BLaER1 (cell line): ENCODE data around the gene IRF3.
"Not testable (repeated sequence)": the region's sequence is repeated elsewhere in the genome, so short reads cannot be mapped to it uniquely, and the experiment has no call there.

Source experiments
- H3K27ac ChIP-seq: shearing (Covaris generic); formaldehyde crosslinking; 2 replicates; pipeline ENCODE4 v1.8.1; 2022
- H3K27me3 ChIP-seq: shearing (Covaris generic); formaldehyde crosslinking; 2 replicates; pipeline ENCODE4 v1.8.1; 2022
- H3K36me3 ChIP-seq: shearing (Covaris generic); formaldehyde crosslinking; 2 replicates; pipeline ENCODE4 v1.8.1; 2022
- H3K4me1 ChIP-seq: shearing (Covaris generic); formaldehyde crosslinking; 2 replicates; pipeline ENCODE4 v1.8.1; 2022
- H3K4me2 ChIP-seq: shearing (Covaris generic); formaldehyde crosslinking; 2 replicates; pipeline ENCODE4 v1.8.1; 2022
- H3K4me3 ChIP-seq: shearing (Covaris generic); formaldehyde crosslinking; 2 replicates; pipeline ENCODE4 v1.8.1; 2022
- H3K9ac ChIP-seq: shearing (Covaris generic); formaldehyde crosslinking; 2 replicates; pipeline ENCODE4 v1.8.1; 2022
- H3K9me3 ChIP-seq: shearing (Covaris generic); formaldehyde crosslinking; 2 replicates; pipeline ENCODE4 v1.8.1; 2022
- H4K20me1 ChIP-seq: shearing (Covaris generic); formaldehyde crosslinking; 2 replicates; pipeline ENCODE4 v1.8.1; 2022
- Cebpa-rat ChIP-seq: shearing (Covaris generic); IDR thresholded peaks from 2 replicates; pipeline ENCODE4 v1.8.1; 2022

Gene IRF3

DNA sequence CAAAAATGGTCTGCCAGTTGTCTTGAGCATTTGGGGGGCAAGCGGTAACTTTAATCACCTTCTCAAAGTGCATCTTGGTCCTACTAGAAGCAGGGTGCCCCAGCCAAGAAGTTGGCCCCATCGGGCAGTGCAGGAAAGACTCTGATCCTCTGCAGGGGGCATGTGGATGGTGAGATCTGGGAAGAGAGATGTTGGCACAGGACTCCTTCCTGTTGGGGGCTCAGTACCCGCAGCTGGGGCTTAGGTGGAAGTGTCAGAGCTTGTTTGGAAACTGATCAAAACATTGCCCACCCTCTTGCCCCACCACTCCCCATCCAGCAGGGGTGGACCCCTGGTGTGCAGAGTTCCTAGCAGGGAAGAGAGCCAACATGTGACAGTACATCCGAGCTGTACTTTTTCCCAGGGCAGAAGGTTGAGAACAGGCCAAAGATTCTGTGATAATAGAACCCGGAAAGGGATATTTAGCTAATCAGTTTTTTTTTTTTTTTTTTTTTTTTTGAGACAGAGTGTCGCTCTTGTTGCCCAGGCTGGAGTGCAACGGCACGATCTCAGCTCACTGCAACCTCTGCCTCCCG, 34.6 kb downstream of the IRF3 start:
- no peaks in the 10 kb centered on the region for H3K27me3 ChIP-seq
- TF ChIP-seq Cebpa-rat, result no peak
- H3K4me3 ChIP-seq, result no peak overlapping the region
- peaks cover 14% of the 10 kb centered on the region for H3K4me1 ChIP-seq
- no peaks in the 10 kb centered on the region for H3K9me3 ChIP-seq
- H3K9ac ChIP-seq, result no peak overlapping the region
- H4K20me1 ChIP-seq, result no peaks in the 10 kb centered on the region
- H3K27ac ChIP-seq, result no peak overlapping the region
- no peak overlapping the region for H3K4me2 ChIP-seq
- H3K36me3 ChIP-seq, result peaks cover 44% of the 10 kb centered on the region

- peaks cover 53% of the 10 kb centered on the region for H3K36me3 ChIP-seq
Measured at GRCh38 chr19:49629659-49630058, 36.0 kb downstream of the IRF3 start.

GRCh38 chr19:49626226-49626625, 39.4 kb downstream of the IRF3 start:
- Histone ChIP-seq H3K27me3 (no peaks in the 10 kb centered on the region), H3K4me1 (no peaks in the 10 kb centered on the region), H4K20me1 (peaks cover 13% of the 10 kb centered on the region), H3K27ac (no peak overlapping the region), H3K9me3 (no peaks in the 10 kb centered on the region), H3K4me3 (no peak overlapping the region), H3K4me2 (no peak overlapping the region), H3K36me3 (peaks cover 76% of the 10 kb centered on the region), H3K9ac (no peak overlapping the region)
- TF ChIP-seq Cebpa-rat, result no peak

More at GRCh38 chr19:49629659-49630058, 36.0 kb downstream of the IRF3 start:
- H3K9me3 ChIP-seq, result no peaks in the 10 kb centered on the region
- no peak overlapping the region for H3K4me3 ChIP-seq
- no peak for TF ChIP-seq Cebpa-rat
- no peak overlapping the region for H3K9ac ChIP-seq
- peaks cover 5% of the 10 kb centered on the region; the same call in 1 of the 2 replicates for H4K20me1 ChIP-seq
- H3K4me2 ChIP-seq, result no peak overlapping the region
- H3K27me3 ChIP-seq, result no peaks in the 10 kb centered on the region
- H3K4me1 ChIP-seq, result no peaks in the 10 kb centered on the region
- H3K27ac ChIP-seq, result no peak overlapping the region

DNA sequence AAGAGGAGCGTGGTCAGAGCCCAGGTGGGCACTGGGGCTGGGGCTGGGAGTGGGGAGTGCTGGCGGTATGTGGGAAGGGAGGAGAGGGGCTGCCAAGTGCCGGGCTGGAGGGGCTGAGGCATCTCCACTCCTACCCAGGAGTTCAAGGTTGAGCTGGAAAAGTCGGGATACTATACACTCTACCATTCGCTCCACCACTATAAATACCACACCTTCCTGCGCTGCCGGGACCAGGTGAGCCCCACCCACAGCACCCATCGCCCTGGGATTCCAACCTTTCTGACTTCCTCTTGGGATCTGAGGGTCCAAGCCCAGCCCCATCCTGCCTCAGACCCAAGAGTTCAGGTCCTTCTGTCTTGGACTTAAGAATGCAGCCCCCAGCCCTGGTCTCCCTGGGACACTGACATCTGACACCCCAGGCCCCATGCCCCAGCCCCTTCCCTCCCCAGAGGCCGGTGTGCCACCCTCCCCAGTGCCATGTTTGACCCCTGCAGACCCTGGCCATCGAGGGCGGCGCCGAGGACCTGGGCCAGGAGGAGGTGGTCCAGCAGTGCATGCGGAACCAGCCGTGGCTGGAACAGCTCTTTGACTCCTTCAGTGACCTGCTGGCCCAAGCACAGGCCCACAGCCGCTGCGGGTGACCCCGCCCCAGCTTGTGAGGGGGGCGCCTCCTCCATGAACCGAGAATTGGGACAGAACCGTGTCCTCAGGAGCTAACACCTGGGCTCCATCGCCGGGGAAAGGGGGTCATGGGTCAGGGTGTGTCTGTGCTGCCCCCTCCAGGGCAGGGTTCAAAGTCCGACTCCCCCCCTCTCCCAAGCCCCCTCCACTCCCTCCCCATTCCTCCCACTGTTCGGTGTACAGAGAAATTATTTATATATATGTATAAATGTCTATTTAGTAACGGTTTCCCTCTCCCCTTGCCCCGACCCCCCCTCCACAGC, 40.4 kb downstream of the IRF3 start:
- peaks cover 14% of the 10 kb centered on the region for H4K20me1 ChIP-seq
- no peak for TF ChIP-seq Cebpa-rat
- peaks cover 81% of the 10 kb centered on the region for H3K36me3 ChIP-seq
- no peaks in the 10 kb centered on the region for H3K4me1 ChIP-seq
- H3K9me3 ChIP-seq, result no peaks in the 10 kb centered on the region
- H3K27ac ChIP-seq, result no peak overlapping the region
- no peaks in the 10 kb centered on the region for H3K27me3 ChIP-seq
- H3K4me3 ChIP-seq, result no peak overlapping the region
- H3K4me2 ChIP-seq, result no peak overlapping the region
- H3K9ac ChIP-seq, result no peak overlapping the region

GRCh38 chr19:49617860-49618259, 47.8 kb downstream of the IRF3 start:
- Histone ChIP-seq H3K36me3 (peaks cover 94% of the 10 kb centered on the region), H3K9me3 (peaks cover 13% of the 10 kb centered on the region; the same call in 1 of the 2 replicates), H4K20me1 (peaks cover 58% of the 10 kb centered on the region)
- H3K4me2 ChIP-seq, H3K27ac ChIP-seq, H3K4me1 ChIP-seq, H3K27me3 ChIP-seq, H3K4me3 ChIP-seq, H3K9ac ChIP-seq: not testable (repeated sequence)

GRCh38 chr19:49616945-49617344, 48.7 kb downstream of the IRF3 start:
- Histone ChIP-seq H3K9ac (no peak overlapping the region), H3K4me1 (no peaks in the 10 kb centered on the region), H3K9me3 (peaks cover 13% of the 10 kb centered on the region; the same call in 1 of the 2 replicates), H3K27ac (no peak overlapping the region), H3K36me3 (peaks cover 97% of the 10 kb centered on the region), H3K4me3 (no peak overlapping the region), H3K4me2 (no peak overlapping the region), H4K20me1 (peaks cover 67% of the 10 kb centered on the region), H3K27me3 (no peaks in the 10 kb centered on the region)
- no peak for TF ChIP-seq Cebpa-rat

DNA sequence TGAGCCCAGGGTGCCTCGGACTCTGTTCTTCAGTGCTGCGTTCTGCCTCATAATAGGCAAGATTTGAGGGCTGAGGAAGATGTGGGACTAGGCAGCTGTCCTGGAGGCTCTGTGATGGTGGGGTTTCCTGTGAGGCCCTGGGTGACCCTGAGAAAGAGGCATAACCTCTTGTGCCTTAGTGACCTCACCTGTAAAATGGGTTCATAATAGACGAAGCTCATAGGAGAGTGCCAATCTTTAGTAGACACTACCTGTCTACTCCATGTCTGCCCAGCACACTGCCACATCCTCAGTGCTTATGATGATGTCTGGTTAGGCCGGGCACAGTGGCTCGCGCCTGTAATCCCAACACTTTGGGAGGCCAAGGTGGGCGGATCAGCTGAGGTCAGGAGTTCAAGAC, 49.1 kb downstream of the IRF3 start:
- Histone ChIP-seq H3K4me3 (no peak overlapping the region), H3K27ac (no peak overlapping the region), H3K4me1 (no peaks in the 10 kb centered on the region), H3K27me3 (no peaks in the 10 kb centered on the region), H3K9me3 (peaks cover 13% of the 10 kb centered on the region; the same call in 1 of the 2 replicates), H3K36me3 (peaks cover 94% of the 10 kb centered on the region), H3K9ac (no peak overlapping the region), H3K4me2 (no peak overlapping the region), H4K20me1 (peaks cover 71% of the 10 kb centered on the region)
- TF ChIP-seq Cebpa-rat, result no peak

- no peak overlapping the region for H3K27ac ChIP-seq
- H3K9me3 ChIP-seq, result peaks cover 13% of the 10 kb centered on the region; the same call in 1 of the 2 replicates
- H4K20me1 ChIP-seq, result peaks cover 74% of the 10 kb centered on the region
- no peak overlapping the region for H3K4me3 ChIP-seq
- no peaks in the 10 kb centered on the region for H3K27me3 ChIP-seq
- TF ChIP-seq Cebpa-rat, result no peak
- H3K4me1 ChIP-seq, result no peaks in the 10 kb centered on the region
- no peak overlapping the region for H3K9ac ChIP-seq
- peaks cover 95% of the 10 kb centered on the region for H3K36me3 ChIP-seq
- H3K4me2 ChIP-seq, result no peak overlapping the region
Measured at GRCh38 chr19:49615861-49616260, 49.8 kb downstream of the IRF3 start.

GRCh38 chr19:49614096-49614833, 51.4 kb downstream of the IRF3 start:
- Histone ChIP-seq H3K9ac (no peak overlapping the region), H3K36me3 (peaks cover 96% of the 10 kb centered on the region)

More at GRCh38 chr19:49614096-49614833, 51.4 kb downstream of the IRF3 start:
- Histone ChIP-seq H4K20me1 (peaks cover 84% of the 10 kb centered on the region), H3K4me3 (no peak overlapping the region), H3K9me3 (peaks cover 13% of the 10 kb centered on the region; the same call in 1 of the 2 replicates), H3K27ac (no peak overlapping the region), H3K27me3 (no peaks in the 10 kb centered on the region), H3K4me1 (no peaks in the 10 kb centered on the region), H3K4me2 (no peak overlapping the region)
- no peak for TF ChIP-seq Cebpa-rat
